Endothelial cell (in vitro differentiated cells): Measurements from ENCODE around the gene LUZP2. TPM values are rescaled to one million over a fixed set of nuclear protein-coding genes. Genes with fewer than 3 reads are reported as not detected.

Experiments used
- DNase-seq: peaks from one replicate; pipeline ENCODE4 v3.0.0; 2021; ENCODE audit warnings: low spot score
- H3K27ac Mint-ChIP-seq: one replicate; pipeline ENCODE4 v1.8.0; 2021; ENCODE audit warnings: mixed read lengths, inconsistent platforms; ENCODE audit not compliant: unreplicated experiment
- H3K27me3 Mint-ChIP-seq: one replicate; pipeline ENCODE4 v1.8.0; 2021; ENCODE audit warnings: mild to moderate bottlenecking, moderate library complexity, mixed read lengths, inconsistent platforms; ENCODE audit not compliant: unreplicated experiment
- H3K36me3 Mint-ChIP-seq: one replicate; pipeline ENCODE4 v1.8.0; 2021; ENCODE audit warnings: mild to moderate bottlenecking, low read depth, mixed read lengths, inconsistent platforms; ENCODE audit not compliant: unreplicated experiment
- H3K4me1 Mint-ChIP-seq: one replicate; pipeline ENCODE4 v1.8.0; 2021; ENCODE audit warnings: mild to moderate bottlenecking, mixed read lengths, inconsistent platforms; ENCODE audit not compliant: unreplicated experiment
- H3K4me3 Mint-ChIP-seq: one replicate; pipeline ENCODE4 v1.8.0; 2021; ENCODE audit warnings: mild to moderate bottlenecking, mixed read lengths, inconsistent platforms; ENCODE audit not compliant: unreplicated experiment
- H3K9me3 Mint-ChIP-seq: one replicate; pipeline ENCODE4 v1.8.0; 2021; ENCODE audit warnings: mixed read lengths, inconsistent platforms; ENCODE audit not compliant: unreplicated experiment
- CTCF ChIP-seq: fragments of 200-600 bp; sonication (generic); IDR thresholded peaks from one replicate; pipeline ENCODE4 v1.5.0; 2021; ENCODE audit warnings: antibody characterized with exemption; ENCODE audit not compliant: unreplicated experiment
- total RNA-seq: library from RNA; stranded (reverse); fragmentation: NEBNext Ultra II Directional; extraction: Animal tissue kit (Norgen Biotek cat#: 25700); gene quantifications from one replicate; pipeline ENCODE4 v1.2.1, GENCODE V29; 2021; ENCODE audit not compliant: unreplicated experiment

Gene LUZP2
- total RNA-seq, 1 donor from 2014 or later = 0.10 TPM

GRCh38 chr11:25048632-25049031, 551.8 kb downstream of the LUZP2 start:
- Mint-ChIP-seq H3K4me3 (no peak overlapping the region), H3K4me1 (peaks cover 7% of the 10 kb centered on the region), H3K9me3 (no peaks in the 10 kb centered on the region), H3K36me3 (no peaks in the 10 kb centered on the region), H3K27me3 (no peaks in the 10 kb centered on the region), H3K27ac (no peak overlapping the region)
- no peak for TF ChIP-seq CTCF
- DNase-seq = no peak

GRCh38 chr11:25052844-25053243, 556.0 kb downstream of the LUZP2 start:
- Mint-ChIP-seq H3K27me3 (no peaks in the 10 kb centered on the region), H3K9me3 (no peaks in the 10 kb centered on the region), H3K36me3 (no peaks in the 10 kb centered on the region), H3K4me1 (peaks cover 7% of the 10 kb centered on the region), H3K4me3 (no peak overlapping the region), H3K27ac (no peak overlapping the region)
- no peak for DNase-seq
- no peak for TF ChIP-seq CTCF

GRCh38 chr11:25057861-25058260, 561.0 kb downstream of the LUZP2 start:
- DNase-seq = no peak
- no peaks in the 10 kb centered on the region for H3K36me3 Mint-ChIP-seq
- no peaks in the 10 kb centered on the region for H3K27me3 Mint-ChIP-seq
- H3K9me3 Mint-ChIP-seq = no peaks in the 10 kb centered on the region
- no peak overlapping the region for H3K27ac Mint-ChIP-seq
- no peak for TF ChIP-seq CTCF
- H3K4me1 Mint-ChIP-seq = no peaks in the 10 kb centered on the region
- no peak overlapping the region for H3K4me3 Mint-ChIP-seq

- Mint-ChIP-seq H3K9me3 (no peaks in the 10 kb centered on the region), H3K27ac (no peak overlapping the region), H3K4me1 (no peaks in the 10 kb centered on the region), H3K36me3 (no peaks in the 10 kb centered on the region), H3K4me3 (no peak overlapping the region), H3K27me3 (no peaks in the 10 kb centered on the region)
- TF ChIP-seq CTCF = no peak
- no peak for DNase-seq
Observed at GRCh38 chr11:25065746-25066145, 568.9 kb downstream of the LUZP2 start.

- TF ChIP-seq CTCF = no peak
- no peaks in the 10 kb centered on the region for H3K36me3 Mint-ChIP-seq
- no peak overlapping the region for H3K4me3 Mint-ChIP-seq
- H3K4me1 Mint-ChIP-seq = no peaks in the 10 kb centered on the region
- H3K27me3 Mint-ChIP-seq = no peaks in the 10 kb centered on the region
- no peak for DNase-seq
- no peak overlapping the region for H3K27ac Mint-ChIP-seq
- no peaks in the 10 kb centered on the region for H3K9me3 Mint-ChIP-seq
Observed at GRCh38 chr11:25066706-25067105, 569.9 kb downstream of the LUZP2 start.
